22Rv1 (cell line): ENCODE measurements around the gene ACOXL.

Experiments used
- H3K27ac ChIP-seq: fragments of 450-650 bp; 2 replicates; pipeline ENCODE4 v1.5.1; 2017
- ZFX ChIP-seq: fragments of 450-650 bp; IDR thresholded peaks from 2 replicates; pipeline ENCODE4 v1.6.1; 2017; ENCODE audit warnings: antibody characterized with exemption, borderline replicate concordance
- TF ChIP-seq, protein P1 (sequence below): fragments of 450-650 bp; IDR thresholded peaks from 2 replicates; pipeline ENCODE4 v1.5.1; 2017; ENCODE audit warnings: mild to moderate bottlenecking

The ACOXL gene

DNA sequence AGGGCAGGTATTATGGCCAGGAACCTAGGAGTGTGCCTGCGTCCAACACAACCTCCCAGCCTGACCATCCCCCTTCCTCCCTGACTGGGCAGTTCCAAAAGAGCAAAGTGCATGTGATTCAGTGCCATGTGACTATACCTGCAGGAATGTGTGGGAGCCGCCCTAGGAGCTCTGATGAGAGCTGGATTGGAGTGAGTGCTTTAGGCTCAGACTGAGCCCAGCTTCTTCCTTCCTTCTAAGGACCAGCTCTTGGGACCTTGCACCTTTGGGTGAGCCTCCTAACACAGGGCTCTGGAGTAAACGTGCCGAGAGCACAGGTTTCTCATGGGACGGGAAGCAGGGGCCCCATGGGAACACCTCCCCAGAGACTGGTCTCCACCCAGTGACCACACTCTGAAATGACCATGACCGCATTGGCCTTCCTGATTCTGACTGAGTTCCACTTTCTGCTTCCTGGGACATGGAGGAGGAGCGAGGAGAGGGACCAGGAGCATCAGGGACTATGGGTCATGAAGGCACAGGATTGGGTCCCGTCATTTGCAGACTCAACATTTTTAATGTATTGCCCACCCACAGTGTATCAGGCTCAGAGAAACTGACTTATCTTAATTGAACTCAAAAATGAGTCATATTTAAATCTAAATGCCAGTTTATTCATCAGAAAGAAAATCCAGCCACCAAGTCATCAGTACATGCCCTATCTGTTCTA lies 300.5 kb downstream of the ACOXL start:
- no peak for TF ChIP-seq ZFX
- TF ChIP-seq, protein P1, sequence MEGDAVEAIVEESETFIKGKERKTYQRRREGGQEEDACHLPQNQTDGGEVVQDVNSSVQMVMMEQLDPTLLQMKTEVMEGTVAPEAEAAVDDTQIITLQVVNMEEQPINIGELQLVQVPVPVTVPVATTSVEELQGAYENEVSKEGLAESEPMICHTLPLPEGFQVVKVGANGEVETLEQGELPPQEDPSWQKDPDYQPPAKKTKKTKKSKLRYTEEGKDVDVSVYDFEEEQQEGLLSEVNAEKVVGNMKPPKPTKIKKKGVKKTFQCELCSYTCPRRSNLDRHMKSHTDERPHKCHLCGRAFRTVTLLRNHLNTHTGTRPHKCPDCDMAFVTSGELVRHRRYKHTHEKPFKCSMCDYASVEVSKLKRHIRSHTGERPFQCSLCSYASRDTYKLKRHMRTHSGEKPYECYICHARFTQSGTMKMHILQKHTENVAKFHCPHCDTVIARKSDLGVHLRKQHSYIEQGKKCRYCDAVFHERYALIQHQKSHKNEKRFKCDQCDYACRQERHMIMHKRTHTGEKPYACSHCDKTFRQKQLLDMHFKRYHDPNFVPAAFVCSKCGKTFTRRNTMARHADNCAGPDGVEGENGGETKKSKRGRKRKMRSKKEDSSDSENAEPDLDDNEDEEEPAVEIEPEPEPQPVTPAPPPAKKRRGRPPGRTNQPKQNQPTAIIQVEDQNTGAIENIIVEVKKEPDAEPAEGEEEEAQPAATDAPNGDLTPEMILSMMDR, result no peak
- H3K27ac ChIP-seq, result no peak overlapping the region

DNA sequence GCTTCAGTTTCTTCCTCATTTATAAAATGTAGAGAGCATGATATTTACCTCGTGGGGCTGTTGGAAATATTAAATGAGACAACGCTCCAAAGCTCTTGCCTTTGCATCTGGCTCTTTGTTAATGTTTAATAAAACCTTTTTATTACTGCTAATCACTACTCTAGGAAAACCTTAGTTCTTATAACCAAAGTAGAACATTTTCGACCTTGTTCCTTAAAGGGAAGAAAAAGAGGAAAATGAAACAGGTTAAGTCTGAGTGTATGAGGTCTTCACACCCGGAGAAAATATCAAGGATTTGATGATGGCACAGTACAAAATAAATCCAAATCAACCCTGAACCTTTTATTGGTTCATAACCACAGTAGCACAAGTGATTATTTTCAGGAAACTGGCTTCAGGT lies 301.8 kb downstream of the ACOXL start:
- no peak for TF ChIP-seq ZFX
- TF ChIP-seq, protein P1, result no peak

GRCh38 chr2:111034606-111035005 lies 302.2 kb downstream of the ACOXL start:
- no peak overlapping the region for H3K27ac ChIP-seq
- TF ChIP-seq ZFX, result no peak
- TF ChIP-seq, protein P1, result no peak

More for the DNA sequence above, 301.8 kb downstream of the ACOXL start:
- no peak overlapping the region for H3K27ac ChIP-seq

GRCh38 chr2:111035830-111036441 lies 303.6 kb downstream of the ACOXL start:
- no peak for TF ChIP-seq ZFX
- TF ChIP-seq, protein P1, result no peak
- H3K27ac ChIP-seq, result no peak overlapping the region

DNA sequence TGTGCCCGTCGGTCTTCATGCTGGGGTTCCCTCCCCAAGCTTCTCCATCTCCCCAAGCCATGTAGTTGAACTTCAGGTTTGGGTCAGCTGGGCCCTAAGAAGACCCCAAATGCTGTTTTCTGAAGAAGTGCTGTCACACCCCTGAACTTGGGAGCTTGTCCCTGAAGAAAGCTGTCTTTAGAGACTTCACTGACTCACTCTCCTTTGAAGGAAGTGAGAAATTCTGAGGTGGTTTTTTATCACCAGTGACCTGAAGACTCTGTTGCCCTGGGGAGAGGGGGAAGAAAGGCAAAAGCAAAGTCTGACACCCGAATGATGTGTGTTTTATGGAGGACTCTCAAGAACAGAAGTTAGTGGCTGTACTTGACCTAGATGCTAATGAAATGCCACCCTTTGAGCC lies 304.8 kb downstream of the ACOXL start:
- no peak overlapping the region for H3K27ac ChIP-seq
- TF ChIP-seq ZFX, result no peak
- TF ChIP-seq, protein P1, result no peak

GRCh38 chr2:111039628-111040383 lies 307.4 kb downstream of the ACOXL start:
- TF ChIP-seq, protein P1, result no peak
- no peak for TF ChIP-seq ZFX
- H3K27ac ChIP-seq, result no peak overlapping the region
